Measurements from ENCODE around the gene CABP1.

- TF ChIP-seq CTCF (conservative IDR thresholded peaks at IDR 0.05) (no peak), EZH2 (IDR thresholded peaks at IDR 0.05; ENCODE audit: low read depth) (no peak)
These were observed 2.4 kb downstream of the CABP1 start for GRCh38 chr12:120642826-120643225.
